Renal pelvis (tissue), 4 donors: ENCODE data around the gene TES. TPM values are rescaled to one million over a fixed set of nuclear protein-coding genes. Genes with fewer than 3 reads are reported as not detected.
A peak's percentile ranks its signal among the peaks of the same experiment; 100 is the strongest.

Experiments
- DNase-seq: peaks from one replicate; pipeline ENCODE4 v3.0.0-alpha.2; 2013
- polyA plus RNA-seq, 3 donors: library from polyadenylated mRNA; unstranded; fragments of 120-200 nt; gene quantifications; one replicate each; pipeline ENCODE4 v1.2.1, GENCODE V29; 2013; ENCODE audit not compliant: insufficient read length in 3 of 3

TES gene
- polyA plus RNA-seq, 3 donors: 65.6 to 79.3 (median 71.5) TPM

- DNase-seq: no peak
Measured at GRCh38 chr7:116216956-116217571, 6.7 kb downstream of the TES start.

- DNase-seq: peak; percentile 15
Measured at GRCh38 chr7:116218051-116218645, 7.8 kb downstream of the TES start.

GRCh38 chr7:116218747-116219146 is 8.4 kb downstream of the TES start:
- no peak for DNase-seq

- DNase-seq: no peak
Measured at GRCh38 chr7:116219288-116219687, 8.9 kb downstream of the TES start.

GRCh38 chr7:116219834-116220233 is 9.5 kb downstream of the TES start:
- no peak for DNase-seq

GRCh38 chr7:116222501-116222900 is 12.2 kb downstream of the TES start:
- DNase-seq: no peak

GRCh38 chr7:116223588-116223987 is 13.2 kb downstream of the TES start:
- DNase-seq: no peak

GRCh38 chr7:116224492-116225098 is 14.3 kb downstream of the TES start:
- no peak for DNase-seq

GRCh38 chr7:116225860-116226259 is 15.5 kb downstream of the TES start:
- no peak for DNase-seq

- DNase-seq: no peak
Measured at GRCh38 chr7:116226664-116227063, 16.3 kb downstream of the TES start.

- no peak for DNase-seq
Measured at GRCh38 chr7:116227678-116228239, 17.4 kb downstream of the TES start.

GRCh38 chr7:116228241-116228640 is 17.9 kb downstream of the TES start:
- DNase-seq: no peak

- DNase-seq: no peak
Measured at GRCh38 chr7:116229366-116229765, 19.0 kb downstream of the TES start.

GRCh38 chr7:116230191-116231005 is 20.1 kb downstream of the TES start:
- no peak for DNase-seq

- no peak for DNase-seq
Measured at GRCh38 chr7:116231543-116231942, 21.2 kb downstream of the TES start.

GRCh38 chr7:116231949-116232348 is 21.6 kb downstream of the TES start:
- no peak for DNase-seq

- no peak for DNase-seq
Measured at GRCh38 chr7:116232350-116232749, 22.0 kb downstream of the TES start.

- no peak for DNase-seq
Measured at GRCh38 chr7:116232920-116233319, 22.6 kb downstream of the TES start.

- no peak for DNase-seq
Measured at GRCh38 chr7:116234517-116235200, 24.3 kb downstream of the TES start.

GRCh38 chr7:116235380-116235779 is 25.0 kb downstream of the TES start:
- DNase-seq: no peak

- DNase-seq: peak; percentile 34
Measured at GRCh38 chr7:116236020-116236630, 25.8 kb downstream of the TES start.
